OCI-LY1 (cell line): ENCODE results near the gene TCEAL7.

Source experiments
- EZH2 ChIP-seq: fragments of 200-600 bp; sonication (generic), shearing (Covaris generic); IDR thresholded peaks from 2 replicates; pipeline ENCODE4 v1.8.0; 2017; ENCODE audit warnings: borderline replicate concordance, mixed run types, mild to moderate bottlenecking, antibody characterized with exemption, low read length, moderate library complexity, mixed read lengths
- TF ChIP-seq, protein P1 (sequence below): fragments of 200-600 bp; sonication (generic), shearing (Covaris generic); IDR thresholded peaks from 2 replicates; pipeline ENCODE4 v1.5.1; 2017; ENCODE audit warnings: mild to moderate bottlenecking, antibody characterized with exemption, low read length, moderate library complexity, mixed read lengths

DNA sequence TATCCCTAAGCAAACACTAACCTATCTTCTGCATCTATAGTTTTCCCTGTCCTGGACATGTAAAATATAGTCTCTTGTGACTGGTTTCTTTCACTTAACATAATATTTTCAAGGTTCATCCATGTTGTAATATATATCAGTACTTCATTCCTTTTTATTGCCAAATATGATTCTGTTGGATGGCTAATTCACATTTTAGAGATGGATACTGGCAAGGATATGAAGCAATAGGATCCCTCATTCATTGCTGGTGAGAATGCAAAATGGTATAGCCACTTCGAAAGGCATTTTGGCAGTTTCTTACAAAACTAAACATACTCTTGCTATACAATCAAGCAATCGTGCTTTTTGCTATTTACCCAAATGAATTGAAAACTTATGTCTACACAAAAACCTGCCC, 33.0 kb downstream of the TCEAL7 start:
- TF ChIP-seq, protein P1, sequence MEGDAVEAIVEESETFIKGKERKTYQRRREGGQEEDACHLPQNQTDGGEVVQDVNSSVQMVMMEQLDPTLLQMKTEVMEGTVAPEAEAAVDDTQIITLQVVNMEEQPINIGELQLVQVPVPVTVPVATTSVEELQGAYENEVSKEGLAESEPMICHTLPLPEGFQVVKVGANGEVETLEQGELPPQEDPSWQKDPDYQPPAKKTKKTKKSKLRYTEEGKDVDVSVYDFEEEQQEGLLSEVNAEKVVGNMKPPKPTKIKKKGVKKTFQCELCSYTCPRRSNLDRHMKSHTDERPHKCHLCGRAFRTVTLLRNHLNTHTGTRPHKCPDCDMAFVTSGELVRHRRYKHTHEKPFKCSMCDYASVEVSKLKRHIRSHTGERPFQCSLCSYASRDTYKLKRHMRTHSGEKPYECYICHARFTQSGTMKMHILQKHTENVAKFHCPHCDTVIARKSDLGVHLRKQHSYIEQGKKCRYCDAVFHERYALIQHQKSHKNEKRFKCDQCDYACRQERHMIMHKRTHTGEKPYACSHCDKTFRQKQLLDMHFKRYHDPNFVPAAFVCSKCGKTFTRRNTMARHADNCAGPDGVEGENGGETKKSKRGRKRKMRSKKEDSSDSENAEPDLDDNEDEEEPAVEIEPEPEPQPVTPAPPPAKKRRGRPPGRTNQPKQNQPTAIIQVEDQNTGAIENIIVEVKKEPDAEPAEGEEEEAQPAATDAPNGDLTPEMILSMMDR = no peak
- no peak for TF ChIP-seq EZH2
